OCI-LY7 (cell line): ENCODE measurements around the gene MIS18BP1. TPM values are rescaled to one million over a fixed set of nuclear protein-coding genes. Genes with fewer than 3 reads are reported as not detected.
A peak's percentile ranks its signal among the peaks of the same experiment; 100 is the strongest.
"Not testable (repeated sequence)": the region's sequence is repeated elsewhere in the genome, so short reads cannot be mapped to it uniquely, and the experiment has no call there.

Source experiments
- BruUV-seq: library from RNA; stranded (reverse); fragments of 400-500 nt; replicated peaks from 2 replicates; lab custom pipeline; 2021; lab: Mats Ljungman, UMichigan
- CTCF ChIA-PET: fragments of 300-600 bp; sonication (Branson Sonifier 250); formaldehyde crosslinking; loops from one replicate; lab custom pipeline; 2022; ENCODE audit warnings: antibody characterized with exemption; ENCODE audit not compliant: unreplicated experiment; lab: Charles Lee
- POLR2A ChIA-PET: fragments of 300-600 bp; sonication (Branson Sonifier 250); formaldehyde crosslinking; loops from one replicate; lab custom pipeline; 2022; ENCODE audit warnings: antibody characterized with exemption; lab: Charles Lee
- DNase-seq: peaks from one replicate; pipeline ENCODE4 v3.0.0-alpha.2; 2015; ENCODE audit warnings: low spot score
- H2AFZ ChIP-seq: fragments of 200-600 bp; sonication (generic), shearing (Covaris generic); 2 replicates; pipeline ENCODE4 v1.6.1; 2014; ENCODE audit warnings: mild to moderate bottlenecking, antibody characterized with exemption, low read length, moderate library complexity
- H3K27ac ChIP-seq: fragments of 200-600 bp; sonication (generic); 2 replicates; pipeline ENCODE4 v1.5.1; 2014; ENCODE audit warnings: mixed run types, low read depth, mild to moderate bottlenecking, moderate library complexity, low read length, inconsistent platforms; ENCODE audit not compliant: poor library complexity, severe bottlenecking
- H3K36me3 ChIP-seq: fragments of 200-600 bp; sonication (generic); 2 replicates; pipeline ENCODE4 v1.6.1; 2014; ENCODE audit warnings: mild to moderate bottlenecking, antibody characterized with exemption, low read length, moderate library complexity, mixed read lengths; ENCODE audit not compliant: insufficient read depth
- H3K4me1 ChIP-seq: fragments of 200-600 bp; sonication (generic); 2 replicates; pipeline ENCODE4 v1.5.1; 2014; ENCODE audit warnings: mild to moderate bottlenecking, low read length; ENCODE audit not compliant: insufficient read depth, poor library complexity, severe bottlenecking
- H3K4me2 ChIP-seq: fragments of 200-600 bp; sonication (generic); 2 replicates; pipeline ENCODE4 v1.6.1; 2014; ENCODE audit warnings: mild to moderate bottlenecking, low read length
- H3K4me3 ChIP-seq: fragments of 200-600 bp; sonication (generic); 2 replicates; pipeline ENCODE4 v1.5.1; 2014; ENCODE audit warnings: mild to moderate bottlenecking, low read depth, low read length; ENCODE audit not compliant: poor library complexity, severe bottlenecking
- H3K79me2 ChIP-seq: fragments of 200-600 bp; sonication (generic); 2 replicates; pipeline ENCODE4 v1.6.1; 2016; ENCODE audit warnings: low read depth, mild to moderate bottlenecking, low read length, moderate library complexity, mixed read lengths; ENCODE audit not compliant: insufficient read depth
- H3K9me2 ChIP-seq: fragments of 200-600 bp; sonication (generic); 2 replicates; pipeline ENCODE4 v1.6.1; 2016; ENCODE audit warnings: mild to moderate bottlenecking, low read length, mixed read lengths; ENCODE audit not compliant: insufficient read depth
- H3K9me3 ChIP-seq: fragments of 200-600 bp; sonication (generic); 2 replicates; pipeline ENCODE4 v1.6.1; 2014; ENCODE audit warnings: mild to moderate bottlenecking, mixed run types, low read length, mixed read lengths
- H4K20me1 ChIP-seq: fragments of 200-600 bp; sonication (generic); 2 replicates; pipeline ENCODE4 v1.6.1; 2014; ENCODE audit warnings: mild to moderate bottlenecking, antibody characterized with exemption, low read length, moderate library complexity, mixed read lengths; ENCODE audit not compliant: insufficient read depth
- CTCF ChIP-seq: fragments of 200-600 bp; sonication (generic); conservative IDR thresholded peaks from 2 replicates; pipeline ENCODE4 v1.5.1; 2014; ENCODE audit warnings: mild to moderate bottlenecking, antibody characterized with exemption, low read length, moderate library complexity, mixed read lengths
- EZH2phosphoT487 ChIP-seq: fragments of 200-600 bp; sonication (generic); IDR thresholded peaks from 2 replicates; pipeline ENCODE4 v1.6.1; 2018; ENCODE audit warnings: low read depth, borderline replicate concordance, mild to moderate bottlenecking, mixed run types, antibody characterized with exemption, low read length, moderate library complexity, mixed read lengths
- intact Hi-C: fragments of 100-400 bp; cut with micrococcal nuclease; formaldehyde crosslinking; loops from one replicate; pipeline ENCODE4 v1.10.0; 2022; ENCODE audit not compliant: unreplicated experiment
- total RNA-seq, 2 experiments: library from RNA; depleted of rRNA in 1 of 2; stranded (reverse); fragments of >200 nt in 1 of 2; shearing (Covaris generic) in 1 of 2; gene quantifications; 2 replicates each; pipeline ENCODE4 v1.2.3, GENCODE V29; 2014 to 2022

MIS18BP1 gene
- total RNA-seq, 2 experiments from 2014 or later, result 99.2 to 103 TPM

- intact Hi-C loops, result no loop called here
- no peaks in the 10 kb centered on the region for H3K36me3 ChIP-seq
- H3K4me3 ChIP-seq, result no peak overlapping the region
- BruUV-seq, result no TSS peak
- TF ChIP-seq EZH2phosphoT487 (no peak), CTCF (no peak)
- H3K4me2 ChIP-seq, result no peak overlapping the region
- no peak for DNase-seq
- no peaks in the 10 kb centered on the region for H3K9me2 ChIP-seq
- no peaks in the 10 kb centered on the region for H3K4me1 ChIP-seq
- no peak overlapping the region for H3K27ac ChIP-seq
- ChIA-PET POLR2A (no interaction called here), CTCF (no interaction called here)
- no peaks in the 10 kb centered on the region for H3K79me2 ChIP-seq
- no peaks in the 10 kb centered on the region for H3K9me3 ChIP-seq
- no peaks in the 10 kb centered on the region for H4K20me1 ChIP-seq
- H2AFZ ChIP-seq, result no peak overlapping the region
Measured at GRCh38 chr14:45290547-45290946, 37.5 kb upstream of the MIS18BP1 start.

- Histone ChIP-seq H3K36me3 (no peaks in the 10 kb centered on the region), H3K4me1 (no peaks in the 10 kb centered on the region), H3K27ac (no peak overlapping the region), H2AFZ (no peak overlapping the region), H3K9me3 (no peaks in the 10 kb centered on the region), H3K4me2 (no peak overlapping the region), H3K4me3 (no peak overlapping the region), H3K79me2 (no peaks in the 10 kb centered on the region), H4K20me1 (no peaks in the 10 kb centered on the region), H3K9me2 (no peaks in the 10 kb centered on the region)
- intact Hi-C loops, result no loop called here
- no TSS peak for BruUV-seq
- CTCF ChIA-PET, result no interaction called here
- TF ChIP-seq CTCF (peak; percentile 36; the same call in 1 of the 2 replicates), EZH2phosphoT487 (no peak)
- no peak for DNase-seq
- POLR2A ChIA-PET, result no interaction called here
Measured at GRCh38 chr14:45287610-45288009, 34.6 kb upstream of the MIS18BP1 start.

GRCh38 chr14:45284802-45285201 lies 31.8 kb upstream of the MIS18BP1 start:
- TF ChIP-seq EZH2phosphoT487, result no peak
- TF ChIP-seq CTCF, result peak; percentile 74
- no peaks in the 10 kb centered on the region for H3K79me2 ChIP-seq
- CTCF ChIA-PET, result no interaction called here
- intact Hi-C loops, result no loop called here
- POLR2A ChIA-PET, result interaction anchor here (0.6 kb wide), 1 partner anchor 107 kb away, joined by 3 read pairs; no protein-coding TSS in a partner anchor
- no peaks in the 10 kb centered on the region for H4K20me1 ChIP-seq
- no peak overlapping the region for H2AFZ ChIP-seq
- H3K9me2 ChIP-seq, result no peaks in the 10 kb centered on the region
- no peaks in the 10 kb centered on the region for H3K36me3 ChIP-seq
- no peaks in the 10 kb centered on the region for H3K4me1 ChIP-seq
- DNase-seq, result peak; percentile 7
- no peaks in the 10 kb centered on the region for H3K9me3 ChIP-seq
- no peak overlapping the region for H3K27ac ChIP-seq
- H3K4me2 ChIP-seq, result no peak overlapping the region
- BruUV-seq, result no TSS peak
- no peak overlapping the region for H3K4me3 ChIP-seq

GRCh38 chr14:45281731-45282400 lies 28.9 kb upstream of the MIS18BP1 start:
- POLR2A ChIA-PET, result not testable (repeated sequence)

More at GRCh38 chr14:45281731-45282400, 28.9 kb upstream of the MIS18BP1 start:
- H3K27ac ChIP-seq, BruUV-seq, H3K79me2 ChIP-seq, H3K4me1 ChIP-seq, H4K20me1 ChIP-seq, H3K9me3 ChIP-seq, H3K4me2 ChIP-seq, H3K36me3 ChIP-seq, H3K9me2 ChIP-seq, intact Hi-C loops, H2AFZ ChIP-seq, H3K4me3 ChIP-seq, CTCF ChIA-PET: not testable (repeated sequence)
- peak; percentile 12 for DNase-seq
